ENCODE measurements around the gene CHMP4B.
A peak's percentile ranks its signal among the peaks of the same experiment; 100 is the strongest.
"Not testable (repeated sequence)": the region's sequence is repeated elsewhere in the genome, so short reads cannot be mapped to it uniquely, and the experiment has no call there.

The CHMP4B gene

DNA sequence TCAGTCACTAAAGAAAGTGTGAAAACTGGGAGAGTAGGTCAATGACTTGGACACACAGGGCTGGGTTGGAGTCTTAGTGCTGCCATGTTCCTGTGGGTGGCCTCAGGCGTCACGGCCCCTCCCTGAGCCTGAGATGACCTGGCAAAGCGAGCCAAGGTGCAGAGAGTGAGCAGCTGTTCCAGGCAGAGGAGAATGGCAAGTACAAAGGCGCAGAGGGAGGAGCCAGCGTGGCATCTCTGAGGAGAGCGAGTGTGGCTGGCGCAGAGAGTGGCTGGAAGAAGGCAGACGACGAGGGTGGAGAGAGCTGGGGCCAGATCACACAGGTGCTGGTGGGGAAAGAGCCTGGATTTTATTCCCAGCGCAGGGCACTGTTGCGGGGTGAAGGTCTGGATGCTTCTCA is 20.6 kb upstream of the CHMP4B start:
- Histone ChIP-seq H3K36me3 (ENCODE audit: control insufficient read depth, insufficient read depth, low read length, severe bottlenecking) (no peaks in the 10 kb centered on the region), H3K4me1 (ENCODE audit: control insufficient read depth, insufficient read depth, low read length) (peaks cover 18% of the 10 kb centered on the region), H3K9me3 (ENCODE audit: control insufficient read depth, low read length) (no peaks in the 10 kb centered on the region), H3K27me3 (replicated peaks; ENCODE audit: control insufficient read depth, insufficient read depth, low read length) (no peaks in the 10 kb centered on the region), H3K9ac (ENCODE audit: low read length) (no peak overlapping the region), H3K4me3 (ENCODE audit: low read length) (no peak overlapping the region)
- no peak for DNase-seq (ENCODE audit: low read depth)

- no peaks in the 10 kb centered on the region for H3K9me3 ChIP-seq (ENCODE audit: control insufficient read depth, low read length)
- H3K27me3 ChIP-seq (replicated peaks; ENCODE audit: control insufficient read depth, insufficient read depth, low read length): no peaks in the 10 kb centered on the region
- DNase-seq (ENCODE audit: low read depth): no peak
- H3K4me3 ChIP-seq (ENCODE audit: low read length): no peak overlapping the region
- peaks cover 18% of the 10 kb centered on the region for H3K4me1 ChIP-seq (ENCODE audit: control insufficient read depth, insufficient read depth, low read length)
- H3K9ac ChIP-seq (ENCODE audit: low read length): no peak overlapping the region
- no peaks in the 10 kb centered on the region for H3K36me3 ChIP-seq (ENCODE audit: control insufficient read depth, insufficient read depth, low read length, severe bottlenecking)
These were observed 20.1 kb upstream of the CHMP4B start for GRCh38 chr20:33791021-33791420.

GRCh38 chr20:33791540-33791939 is 19.6 kb upstream of the CHMP4B start:
- Histone ChIP-seq H3K9ac (ENCODE audit: low read length) (no peak overlapping the region), H3K27me3 (replicated peaks; ENCODE audit: control insufficient read depth, insufficient read depth, low read length) (no peaks in the 10 kb centered on the region), H3K4me3 (ENCODE audit: low read length) (no peak overlapping the region), H3K4me1 (ENCODE audit: control insufficient read depth, insufficient read depth, low read length) (peaks cover 18% of the 10 kb centered on the region), H3K36me3 (ENCODE audit: control insufficient read depth, insufficient read depth, low read length, severe bottlenecking) (no peaks in the 10 kb centered on the region), H3K9me3 (ENCODE audit: control insufficient read depth, low read length) (no peaks in the 10 kb centered on the region)
- no peak for DNase-seq (ENCODE audit: low read depth)

- H3K36me3 ChIP-seq (ENCODE audit: control insufficient read depth, insufficient read depth, low read length, severe bottlenecking): no peaks in the 10 kb centered on the region
- DNase-seq (ENCODE audit: low read depth): peak; percentile 53
- H3K4me3 ChIP-seq (ENCODE audit: low read length): no peak overlapping the region
- H3K9ac ChIP-seq (ENCODE audit: low read length): no peak overlapping the region
- H3K4me1 ChIP-seq (ENCODE audit: control insufficient read depth, insufficient read depth, low read length): peaks cover 18% of the 10 kb centered on the region
- no peaks in the 10 kb centered on the region for H3K27me3 ChIP-seq (replicated peaks; ENCODE audit: control insufficient read depth, insufficient read depth, low read length)
- no peaks in the 10 kb centered on the region for H3K9me3 ChIP-seq (ENCODE audit: control insufficient read depth, low read length)
These were observed 19.1 kb upstream of the CHMP4B start for GRCh38 chr20:33791959-33792597.

DNA sequence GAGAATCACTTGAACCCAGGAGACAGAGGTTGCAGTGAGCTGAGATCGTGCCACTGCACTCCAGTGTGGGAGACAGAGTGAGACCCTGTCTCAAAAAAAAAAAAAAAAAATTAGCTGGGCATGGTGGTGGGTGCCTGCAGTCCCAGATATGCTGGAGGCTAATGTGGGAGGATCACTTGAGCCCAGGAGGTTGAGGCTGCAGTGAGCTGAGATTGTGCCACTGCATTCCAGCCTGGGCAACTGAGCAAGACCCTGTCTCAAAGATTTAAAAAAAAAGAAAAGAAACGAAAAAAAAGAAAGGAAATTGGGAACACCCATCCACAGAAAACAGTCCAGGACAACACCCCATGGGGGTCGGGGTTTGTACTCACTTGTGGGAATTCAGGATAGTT is 18.6 kb upstream of the CHMP4B start:
- H3K4me3 ChIP-seq (ENCODE audit: low read length); H3K27me3 ChIP-seq (replicated peaks; ENCODE audit: control insufficient read depth, insufficient read depth, low read length); DNase-seq (ENCODE audit: low read depth); H3K36me3 ChIP-seq (ENCODE audit: control insufficient read depth, insufficient read depth, low read length, severe bottlenecking); H3K9ac ChIP-seq (ENCODE audit: low read length); H3K9me3 ChIP-seq (ENCODE audit: control insufficient read depth, low read length): not testable (repeated sequence)
- H3K4me1 ChIP-seq (ENCODE audit: control insufficient read depth, insufficient read depth, low read length): peaks cover 18% of the 10 kb centered on the region

DNA sequence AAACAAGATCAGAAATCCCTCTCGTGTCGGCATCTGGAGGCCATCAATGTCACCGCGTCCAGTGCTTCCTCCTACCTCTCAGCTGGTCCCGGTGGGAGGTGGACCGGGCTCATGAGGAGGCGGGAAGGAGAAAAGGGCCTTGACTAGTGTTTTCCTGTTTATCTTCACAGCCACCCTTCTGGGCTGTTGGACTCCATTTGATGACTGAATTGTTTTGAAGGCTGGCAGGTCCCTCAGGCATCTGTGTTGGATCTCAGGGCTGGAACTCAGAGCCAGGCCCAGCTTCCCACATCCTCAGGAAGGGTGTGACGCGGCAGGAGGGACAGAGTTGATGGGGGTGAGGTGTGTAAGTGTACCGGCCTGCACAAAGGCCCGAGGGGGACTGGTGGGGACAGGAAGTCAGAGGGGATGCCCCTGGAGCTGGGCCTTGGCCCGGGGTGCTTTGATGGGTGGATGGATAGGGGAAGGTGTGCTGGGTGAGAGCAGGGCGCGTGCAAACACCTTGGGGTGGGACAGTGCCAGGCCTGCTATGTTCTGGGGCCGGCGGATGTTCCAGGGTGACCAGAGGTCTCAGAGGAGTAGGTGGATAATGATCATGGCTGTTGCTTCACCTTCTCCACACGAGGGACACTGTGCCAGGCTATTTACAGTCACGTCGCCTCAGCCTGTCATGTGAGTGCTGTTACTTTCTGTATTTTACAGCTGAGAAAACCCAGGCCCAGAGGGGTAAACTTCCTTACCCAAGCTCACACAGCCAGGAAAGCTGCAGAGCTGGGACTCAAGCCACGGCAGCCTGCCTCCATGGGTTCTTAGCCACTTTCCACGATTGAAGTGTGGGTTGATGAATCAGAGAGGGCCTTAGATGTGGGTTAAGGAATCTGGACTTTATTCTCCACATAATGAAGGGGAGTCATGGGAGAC is 17.9 kb upstream of the CHMP4B start:
- Histone ChIP-seq H3K27me3 (replicated peaks; ENCODE audit: control insufficient read depth, insufficient read depth, low read length) (no peaks in the 10 kb centered on the region), H3K4me1 (ENCODE audit: control insufficient read depth, insufficient read depth, low read length) (peaks cover 18% of the 10 kb centered on the region), H3K36me3 (ENCODE audit: control insufficient read depth, insufficient read depth, low read length, severe bottlenecking) (no peaks in the 10 kb centered on the region), H3K4me3 (ENCODE audit: low read length) (no peak overlapping the region), H3K9me3 (ENCODE audit: control insufficient read depth, low read length) (no peaks in the 10 kb centered on the region), H3K9ac (ENCODE audit: low read length) (peak overlapping the region; percentile 38)
- no peak for DNase-seq (ENCODE audit: low read depth)

- H3K9me3 ChIP-seq (ENCODE audit: control insufficient read depth, low read length): no peaks in the 10 kb centered on the region
- H3K4me3 ChIP-seq (ENCODE audit: low read length): no peak overlapping the region
- H3K9ac ChIP-seq (ENCODE audit: low read length): no peak overlapping the region
- no peak for DNase-seq (ENCODE audit: low read depth)
- no peaks in the 10 kb centered on the region for H3K36me3 ChIP-seq (ENCODE audit: control insufficient read depth, insufficient read depth, low read length, severe bottlenecking)
- H3K4me1 ChIP-seq (ENCODE audit: control insufficient read depth, insufficient read depth, low read length): peaks cover 8% of the 10 kb centered on the region
- H3K27me3 ChIP-seq (replicated peaks; ENCODE audit: control insufficient read depth, insufficient read depth, low read length): no peaks in the 10 kb centered on the region
These were observed 14.8 kb upstream of the CHMP4B start for GRCh38 chr20:33796263-33796906.

GRCh38 chr20:33796907-33797544 is 14.1 kb upstream of the CHMP4B start:
- Histone ChIP-seq H3K9ac (ENCODE audit: low read length) (no peak overlapping the region), H3K4me1 (ENCODE audit: control insufficient read depth, insufficient read depth, low read length) (peaks cover 8% of the 10 kb centered on the region)
- DNase-seq (ENCODE audit: low read depth): no peak

DNA sequence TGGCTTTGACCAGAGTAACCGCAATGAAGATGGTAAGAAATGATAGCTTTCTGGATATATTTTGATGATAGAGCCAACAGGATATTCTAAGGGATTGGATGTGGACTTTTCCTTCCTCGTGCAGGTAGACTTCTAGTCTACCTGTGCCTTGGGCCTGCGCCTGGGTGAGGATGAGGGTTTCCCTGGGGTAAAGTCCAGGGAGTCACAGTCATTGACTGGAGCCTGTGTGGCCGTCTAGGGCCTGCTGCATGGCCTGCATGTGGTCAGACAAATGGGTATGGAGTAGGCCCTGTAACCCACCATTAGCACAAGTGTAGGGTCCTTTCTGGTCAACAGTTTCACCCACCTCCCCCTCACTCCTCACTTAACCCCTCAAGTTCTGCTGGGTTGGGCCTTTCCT is 12.7 kb upstream of the CHMP4B start:
- H3K27me3 ChIP-seq (replicated peaks; ENCODE audit: control insufficient read depth, insufficient read depth, low read length): no peaks in the 10 kb centered on the region
- peaks cover 3% of the 10 kb centered on the region for H3K4me1 ChIP-seq (ENCODE audit: control insufficient read depth, insufficient read depth, low read length)
- no peaks in the 10 kb centered on the region for H3K9me3 ChIP-seq (ENCODE audit: control insufficient read depth, low read length)
- no peak overlapping the region for H3K9ac ChIP-seq (ENCODE audit: low read length)
- no peaks in the 10 kb centered on the region for H3K36me3 ChIP-seq (ENCODE audit: control insufficient read depth, insufficient read depth, low read length, severe bottlenecking)
- DNase-seq (ENCODE audit: low read depth): no peak
- H3K4me3 ChIP-seq (ENCODE audit: low read length): no peak overlapping the region

More at GRCh38 chr20:33796907-33797544, 14.1 kb upstream of the CHMP4B start:
- Histone ChIP-seq H3K36me3 (ENCODE audit: control insufficient read depth, insufficient read depth, low read length, severe bottlenecking) (no peaks in the 10 kb centered on the region), H3K4me3 (ENCODE audit: low read length) (no peak overlapping the region), H3K9me3 (ENCODE audit: control insufficient read depth, low read length) (no peaks in the 10 kb centered on the region), H3K27me3 (replicated peaks; ENCODE audit: control insufficient read depth, insufficient read depth, low read length) (no peaks in the 10 kb centered on the region)

DNA sequence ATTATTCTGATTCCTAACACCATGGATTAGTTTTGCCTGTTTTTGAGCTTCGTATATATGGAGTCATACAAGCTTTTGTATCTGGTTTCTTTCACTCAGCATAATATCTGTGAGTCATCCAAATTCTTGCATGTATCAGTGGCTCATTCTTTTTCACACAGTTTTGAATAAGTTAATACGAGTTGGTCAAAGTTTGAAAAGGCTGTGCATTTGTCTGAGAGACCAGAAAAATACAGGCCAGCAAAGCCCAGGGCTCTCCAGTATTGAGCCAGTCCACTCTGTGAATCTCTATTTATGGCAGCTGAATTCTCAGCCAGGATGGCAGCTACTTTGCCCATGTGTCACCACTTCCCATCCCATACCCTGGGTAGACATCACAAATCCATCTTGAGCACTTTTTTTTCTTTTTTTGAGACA is 7.2 kb upstream of the CHMP4B start:
- no peaks in the 10 kb centered on the region for H3K9me3 ChIP-seq (ENCODE audit: control insufficient read depth, low read length)
- peak overlapping the region; percentile 61 for H3K9ac ChIP-seq (ENCODE audit: low read length)
- peak overlapping the region; percentile 54 for H3K4me3 ChIP-seq (ENCODE audit: low read length)
- peak; percentile 75 for DNase-seq (ENCODE audit: low read depth)
- H3K27me3 ChIP-seq (replicated peaks; ENCODE audit: control insufficient read depth, insufficient read depth, low read length): no peaks in the 10 kb centered on the region
- H3K36me3 ChIP-seq (ENCODE audit: control insufficient read depth, insufficient read depth, low read length, severe bottlenecking): no peaks in the 10 kb centered on the region
- peaks cover 11% of the 10 kb centered on the region for H3K4me1 ChIP-seq (ENCODE audit: control insufficient read depth, insufficient read depth, low read length)

- Histone ChIP-seq H3K36me3 (ENCODE audit: control insufficient read depth, insufficient read depth, low read length, severe bottlenecking) (no peaks in the 10 kb centered on the region), H3K4me3 (ENCODE audit: low read length) (no peak overlapping the region), H3K4me1 (ENCODE audit: control insufficient read depth, insufficient read depth, low read length) (peaks cover 21% of the 10 kb centered on the region), H3K9ac (ENCODE audit: low read length) (no peak overlapping the region), H3K27me3 (replicated peaks; ENCODE audit: control insufficient read depth, insufficient read depth, low read length) (no peaks in the 10 kb centered on the region), H3K9me3 (ENCODE audit: control insufficient read depth, low read length) (no peaks in the 10 kb centered on the region)
- DNase-seq (ENCODE audit: low read depth): no peak
These were observed 2.8 kb upstream of the CHMP4B start for GRCh38 chr20:33808388-33808787.

Measured in adipocyte (in vitro differentiated cells).